OCI-LY1 (cell line): ENCODE data around the gene ATP12A.

Experiments used
- H2AFZ ChIP-seq: fragments of 200-600 bp; sonication (generic), shearing (Covaris generic); 2 replicates; pipeline ENCODE4 v1.6.0; 2014; ENCODE audit warnings: antibody characterized with exemption, mild to moderate bottlenecking, low read length
- H3F3A ChIP-seq: fragments of 200-600 bp; sonication (generic), shearing (Covaris generic); 2 replicates; pipeline ENCODE4 v1.6.0; 2014; ENCODE audit warnings: mild to moderate bottlenecking, antibody characterized with exemption, low read length, moderate library complexity; ENCODE audit not compliant: insufficient read depth
- H3K27ac ChIP-seq: fragments of 200-600 bp; sonication (generic); 2 replicates; pipeline ENCODE4 v1.5.1; 2014; ENCODE audit warnings: low read length, mixed run types, mild to moderate bottlenecking, low read depth; ENCODE audit not compliant: poor library complexity, severe bottlenecking
- H3K27me3 ChIP-seq: fragments of 200-600 bp; sonication (generic); 2 replicates; pipeline ENCODE4 v1.6.0; 2014; ENCODE audit warnings: antibody characterized with exemption, mild to moderate bottlenecking, low read length, moderate library complexity; ENCODE audit not compliant: insufficient read depth
- H3K36me3 ChIP-seq: fragments of 200-600 bp; sonication (generic); 2 replicates; pipeline ENCODE4 v1.6.1; 2014; ENCODE audit warnings: mild to moderate bottlenecking, antibody characterized with exemption, low read length, moderate library complexity, mixed read lengths; ENCODE audit not compliant: insufficient read depth
- H3K4me1 ChIP-seq: fragments of 200-600 bp; sonication (generic); 2 replicates; pipeline ENCODE4 v1.5.1; 2014; ENCODE audit warnings: mild to moderate bottlenecking, low read length, moderate library complexity; ENCODE audit not compliant: insufficient read depth, severe bottlenecking
- H3K4me2 ChIP-seq: fragments of 200-600 bp; sonication (generic), shearing (Covaris generic); 2 replicates; pipeline ENCODE4 v1.6.1; 2014; ENCODE audit warnings: low read length
- H3K4me3 ChIP-seq: fragments of 200-600 bp; sonication (generic); 2 replicates; pipeline ENCODE4 v1.5.1; 2014; ENCODE audit warnings: low read length, low read depth, mild to moderate bottlenecking, mixed read lengths; ENCODE audit not compliant: poor library complexity, severe bottlenecking
- H3K79me2 ChIP-seq: fragments of 200-600 bp; shearing (Covaris generic); 2 replicates; pipeline ENCODE4 v1.6.1; 2016; ENCODE audit warnings: mixed run types, low read length, mixed read lengths; ENCODE audit not compliant: insufficient read depth
- H3K9ac ChIP-seq: fragments of 200-600 bp; sonication (generic), shearing (Covaris generic); 2 replicates; pipeline ENCODE4 v1.6.1; 2014; ENCODE audit warnings: mild to moderate bottlenecking, low read length, mixed read lengths
- H3K9me2 ChIP-seq: fragments of 200-600 bp; sonication (generic), shearing (Covaris generic); 2 replicates; pipeline ENCODE4 v1.6.1; 2014; ENCODE audit warnings: low read depth, mild to moderate bottlenecking, low read length, mixed read lengths
- H3K9me3 ChIP-seq: fragments of 200-600 bp; shearing (Covaris generic); 2 replicates; pipeline ENCODE4 v1.6.1; 2014; ENCODE audit warnings: low read length, mixed read lengths
- H4K20me1 ChIP-seq: fragments of 200-600 bp; sonication (generic), shearing (Covaris generic); 2 replicates; pipeline ENCODE4 v1.6.0; 2016; ENCODE audit warnings: mild to moderate bottlenecking, low read length; ENCODE audit not compliant: insufficient read depth
- CTCF ChIP-seq: fragments of 200-600 bp; sonication (generic), shearing (Covaris generic); IDR thresholded peaks from 2 replicates; pipeline ENCODE4 v1.5.1; 2017; ENCODE audit warnings: mild to moderate bottlenecking, antibody characterized with exemption, low read length, moderate library complexity, mixed read lengths
- EZH2 ChIP-seq: fragments of 200-600 bp; sonication (generic), shearing (Covaris generic); IDR thresholded peaks from 2 replicates; pipeline ENCODE4 v1.8.0; 2017; ENCODE audit warnings: borderline replicate concordance, mixed run types, mild to moderate bottlenecking, antibody characterized with exemption, low read length, moderate library complexity, mixed read lengths

Gene ATP12A

GRCh38 chr13:24650161-24650560 is 30.0 kb upstream of the ATP12A start:
- H3K27ac ChIP-seq: no peak overlapping the region

GRCh38 chr13:24651718-24652345 is 28.4 kb upstream of the ATP12A start:
- H3K9me3 ChIP-seq: no peaks in the 10 kb centered on the region
- H3K36me3 ChIP-seq: no peaks in the 10 kb centered on the region
- H3K9ac ChIP-seq: no peak overlapping the region
- H2AFZ ChIP-seq: no peak overlapping the region
- H3K4me1 ChIP-seq: no peaks in the 10 kb centered on the region
- no peaks in the 10 kb centered on the region for H3K79me2 ChIP-seq
- H3F3A ChIP-seq: no peaks in the 10 kb centered on the region
- no peaks in the 10 kb centered on the region for H4K20me1 ChIP-seq
- H3K27ac ChIP-seq: no peak overlapping the region
- no peaks in the 10 kb centered on the region; the same call in 1 of the 2 replicates for H3K27me3 ChIP-seq
- no peak overlapping the region for H3K4me2 ChIP-seq
- TF ChIP-seq EZH2 (no peak), CTCF (no peak)
- no peaks in the 10 kb centered on the region for H3K9me2 ChIP-seq
- no peak overlapping the region for H3K4me3 ChIP-seq

More at GRCh38 chr13:24650161-24650560, 30.0 kb upstream of the ATP12A start:
- Histone ChIP-seq H3K4me3 (no peak overlapping the region), H3K9me3 (no peaks in the 10 kb centered on the region), H3K4me2 (no peak overlapping the region), H3K9me2 (no peaks in the 10 kb centered on the region), H3K9ac (no peak overlapping the region), H3K79me2 (no peaks in the 10 kb centered on the region), H2AFZ (no peak overlapping the region), H3K27me3 (no peaks in the 10 kb centered on the region; the same call in 1 of the 2 replicates), H3F3A (no peaks in the 10 kb centered on the region), H4K20me1 (no peaks in the 10 kb centered on the region), H3K36me3 (no peaks in the 10 kb centered on the region), H3K4me1 (no peaks in the 10 kb centered on the region)
- no peak for TF ChIP-seq CTCF

- Histone ChIP-seq H2AFZ (no peak overlapping the region), H3K36me3 (no peaks in the 10 kb centered on the region), H3K79me2 (no peaks in the 10 kb centered on the region), H3F3A (no peaks in the 10 kb centered on the region), H3K4me2 (no peak overlapping the region), H3K27ac (no peak overlapping the region), H3K27me3 (no peaks in the 10 kb centered on the region; the same call in 1 of the 2 replicates), H3K9me3 (no peaks in the 10 kb centered on the region), H4K20me1 (no peaks in the 10 kb centered on the region), H3K9ac (no peak overlapping the region), H3K9me2 (no peaks in the 10 kb centered on the region), H3K4me3 (no peak overlapping the region), H3K4me1 (no peaks in the 10 kb centered on the region)
- TF ChIP-seq CTCF (no peak), EZH2 (no peak)
These were observed 27.8 kb upstream of the ATP12A start for GRCh38 chr13:24652359-24652758.
